HL-60 (cell line): ENCODE data around the gene MTCL1.

ENCODE experiments used
- DNase-seq, 2 experiments: peaks; one replicate each; pipeline ENCODE4 v3.0.0-alpha.2; 2010 to 2020; ENCODE audit warnings: low read depth in 1 of 2, low spot score in 1 of 2
- H3K27ac ChIP-seq: fragments of 250-450 bp; sonication (Bioruptor Pico); replicated peaks from 2 replicates; pipeline ENCODE4 v1.5.1; 2020; ENCODE audit warnings: mild to moderate bottlenecking, moderate library complexity
- H3K27me3 ChIP-seq: fragments of 250-450 bp; sonication (Bioruptor Pico); 2 replicates; pipeline ENCODE4 v1.5.1; 2021; ENCODE audit warnings: mild to moderate bottlenecking, moderate library complexity; ENCODE audit not compliant: insufficient read depth, poor library complexity, severe bottlenecking
- H3K4me3 ChIP-seq: replicated peaks from 2 replicates; pipeline ENCODE4 v1.5.1; 2011; ENCODE audit warnings: mild to moderate bottlenecking, control low read depth, low read length; ENCODE audit not compliant: insufficient read depth
- GABPA ChIP-seq: IDR thresholded peaks from 2 replicates; pipeline ENCODE4 v1.6.1; 2012; ENCODE audit warnings: low read depth
- POLR2AphosphoS5 ChIP-seq: IDR thresholded peaks from 2 replicates; pipeline ENCODE4 v1.6.1; 2012; ENCODE audit warnings: low read depth
- SPI1 ChIP-seq: IDR thresholded peaks from 2 replicates; pipeline ENCODE4 v1.6.1; 2012; ENCODE audit warnings: low read depth, mild to moderate bottlenecking, borderline replicate concordance
- long read RNA-seq: library from polyadenylated mRNA; unstranded; transcript quantifications from one replicate; pipeline ENCODE4 v2.0.0, GENCODE V29; 2020
- TF ChIP-seq, protein P1 (sequence below): IDR thresholded peaks from one replicate; pipeline ENCODE4 v1.5.1; 2011; ENCODE audit warnings: low read length, control low read depth, inconsistent platforms; ENCODE audit not compliant: insufficient read depth
- TF ChIP-seq, protein P2 (sequence below): IDR thresholded peaks from 2 replicates; pipeline ENCODE4 v1.6.1; 2012; ENCODE audit warnings: low read depth; ENCODE audit not compliant: insufficient replicate concordance

Gene MTCL1
- long read RNA-seq, partial matches to known transcripts, result 2 of 4 reads
- long read RNA-seq, other reads (novel, unspliced or antisense), result 2 of 4 reads

DNA sequence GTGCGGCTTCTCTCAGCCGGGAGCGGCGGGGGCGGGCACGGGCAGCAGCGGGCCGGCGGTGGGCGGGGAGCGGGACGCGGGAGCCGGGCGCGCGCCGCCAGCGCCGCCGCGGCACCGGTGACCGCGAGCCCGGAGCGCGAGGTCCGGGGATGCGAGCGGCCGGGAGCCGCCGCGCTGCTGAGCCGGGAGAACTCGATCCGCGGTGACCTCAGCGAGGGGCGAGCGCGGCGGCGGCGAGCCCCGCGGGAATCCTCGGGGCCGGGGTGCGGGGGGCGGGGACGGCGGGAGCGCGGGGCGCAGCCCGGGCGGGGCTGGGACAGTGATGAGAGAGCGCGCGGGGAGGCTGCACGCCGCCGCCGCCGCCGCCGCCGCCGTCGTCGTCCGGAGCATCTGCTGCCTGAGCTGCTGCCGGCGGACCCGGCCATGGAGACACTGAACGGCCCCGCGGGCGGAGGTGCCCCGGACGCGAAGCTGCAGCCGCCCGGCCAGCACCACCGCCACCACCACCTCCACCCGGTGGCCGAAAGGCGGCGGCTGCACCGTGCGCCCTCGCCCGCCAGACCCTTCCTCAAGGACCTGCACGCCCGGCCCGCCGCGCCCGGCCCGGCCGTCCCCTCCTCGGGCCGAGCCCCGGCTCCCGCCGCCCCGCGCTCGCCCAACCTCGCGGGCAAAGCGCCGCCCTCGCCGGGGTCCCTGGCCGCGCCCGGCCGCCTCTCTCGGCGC is at the start of gene MTCL1:
Gene MTCL1 (plus strand): TSS at position 319 of the 723 bp plus-strand sequence. CDS start 105 bp downstream, at position 424.
- peak in 1 of 2 experiments; percentile 4 for DNase-seq
- H3K27me3 ChIP-seq, result peaks cover 72% of the 10 kb centered on the region
- peak within 1 kb of the TSS; percentile 75 for H3K4me3 ChIP-seq
- TF ChIP-seq, protein P1, sequence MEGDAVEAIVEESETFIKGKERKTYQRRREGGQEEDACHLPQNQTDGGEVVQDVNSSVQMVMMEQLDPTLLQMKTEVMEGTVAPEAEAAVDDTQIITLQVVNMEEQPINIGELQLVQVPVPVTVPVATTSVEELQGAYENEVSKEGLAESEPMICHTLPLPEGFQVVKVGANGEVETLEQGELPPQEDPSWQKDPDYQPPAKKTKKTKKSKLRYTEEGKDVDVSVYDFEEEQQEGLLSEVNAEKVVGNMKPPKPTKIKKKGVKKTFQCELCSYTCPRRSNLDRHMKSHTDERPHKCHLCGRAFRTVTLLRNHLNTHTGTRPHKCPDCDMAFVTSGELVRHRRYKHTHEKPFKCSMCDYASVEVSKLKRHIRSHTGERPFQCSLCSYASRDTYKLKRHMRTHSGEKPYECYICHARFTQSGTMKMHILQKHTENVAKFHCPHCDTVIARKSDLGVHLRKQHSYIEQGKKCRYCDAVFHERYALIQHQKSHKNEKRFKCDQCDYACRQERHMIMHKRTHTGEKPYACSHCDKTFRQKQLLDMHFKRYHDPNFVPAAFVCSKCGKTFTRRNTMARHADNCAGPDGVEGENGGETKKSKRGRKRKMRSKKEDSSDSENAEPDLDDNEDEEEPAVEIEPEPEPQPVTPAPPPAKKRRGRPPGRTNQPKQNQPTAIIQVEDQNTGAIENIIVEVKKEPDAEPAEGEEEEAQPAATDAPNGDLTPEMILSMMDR, result no peak
- no peak for TF ChIP-seq SPI1
- TF ChIP-seq GABPA, result no peak
- TF ChIP-seq, protein P2, sequence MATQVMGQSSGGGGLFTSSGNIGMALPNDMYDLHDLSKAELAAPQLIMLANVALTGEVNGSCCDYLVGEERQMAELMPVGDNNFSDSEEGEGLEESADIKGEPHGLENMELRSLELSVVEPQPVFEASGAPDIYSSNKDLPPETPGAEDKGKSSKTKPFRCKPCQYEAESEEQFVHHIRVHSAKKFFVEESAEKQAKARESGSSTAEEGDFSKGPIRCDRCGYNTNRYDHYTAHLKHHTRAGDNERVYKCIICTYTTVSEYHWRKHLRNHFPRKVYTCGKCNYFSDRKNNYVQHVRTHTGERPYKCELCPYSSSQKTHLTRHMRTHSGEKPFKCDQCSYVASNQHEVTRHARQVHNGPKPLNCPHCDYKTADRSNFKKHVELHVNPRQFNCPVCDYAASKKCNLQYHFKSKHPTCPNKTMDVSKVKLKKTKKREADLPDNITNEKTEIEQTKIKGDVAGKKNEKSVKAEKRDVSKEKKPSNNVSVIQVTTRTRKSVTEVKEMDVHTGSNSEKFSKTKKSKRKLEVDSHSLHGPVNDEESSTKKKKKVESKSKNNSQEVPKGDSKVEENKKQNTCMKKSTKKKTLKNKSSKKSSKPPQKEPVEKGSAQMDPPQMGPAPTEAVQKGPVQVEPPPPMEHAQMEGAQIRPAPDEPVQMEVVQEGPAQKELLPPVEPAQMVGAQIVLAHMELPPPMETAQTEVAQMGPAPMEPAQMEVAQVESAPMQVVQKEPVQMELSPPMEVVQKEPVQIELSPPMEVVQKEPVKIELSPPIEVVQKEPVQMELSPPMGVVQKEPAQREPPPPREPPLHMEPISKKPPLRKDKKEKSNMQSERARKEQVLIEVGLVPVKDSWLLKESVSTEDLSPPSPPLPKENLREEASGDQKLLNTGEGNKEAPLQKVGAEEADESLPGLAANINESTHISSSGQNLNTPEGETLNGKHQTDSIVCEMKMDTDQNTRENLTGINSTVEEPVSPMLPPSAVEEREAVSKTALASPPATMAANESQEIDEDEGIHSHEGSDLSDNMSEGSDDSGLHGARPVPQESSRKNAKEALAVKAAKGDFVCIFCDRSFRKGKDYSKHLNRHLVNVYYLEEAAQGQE, result no peak
- no peak for TF ChIP-seq POLR2AphosphoS5
- no peak within 1 kb of the TSS for H3K27ac ChIP-seq

DNA sequence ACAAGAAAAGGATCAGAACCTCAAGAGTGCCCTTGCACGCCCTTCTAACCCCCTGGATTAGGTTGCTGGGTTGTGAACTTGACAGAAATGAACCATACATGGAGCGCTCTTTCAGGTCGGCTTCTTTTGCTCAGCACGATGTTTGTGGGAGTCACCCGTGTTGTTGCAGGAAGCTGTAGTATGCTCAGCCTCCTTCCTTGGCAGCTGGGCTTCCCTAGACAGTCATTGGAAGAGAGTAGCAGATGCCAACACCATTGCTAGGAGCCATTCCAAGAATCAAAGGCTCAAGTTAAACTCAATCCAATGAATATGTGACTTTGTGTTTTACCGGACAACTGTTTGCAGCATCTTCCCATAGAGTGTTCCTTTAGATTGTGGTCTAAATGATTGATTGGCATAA is 49.1 kb upstream of the MTCL1 start:
- Histone ChIP-seq H3K4me3 (no peak overlapping the region), H3K27me3 (peaks cover 11% of the 10 kb centered on the region), H3K27ac (no peak overlapping the region)
- DNase-seq, result no peak
- TF ChIP-seq SPI1, result no peak
- TF ChIP-seq, protein P2, result no peak
- TF ChIP-seq, protein P1, result no peak
- no peak for TF ChIP-seq POLR2AphosphoS5
- TF ChIP-seq GABPA, result no peak

- H3K27ac ChIP-seq, result no peak overlapping the region
These were observed 48.1 kb upstream of the MTCL1 start for GRCh38 chr18:8657050-8657820.

More at GRCh38 chr18:8657050-8657820, 48.1 kb upstream of the MTCL1 start:
- Histone ChIP-seq H3K4me3 (no peak overlapping the region), H3K27me3 (peaks cover 17% of the 10 kb centered on the region)
- TF ChIP-seq, protein P2, result no peak
- DNase-seq, result no peak
